Measurements from ENCODE around the gene MAML3. TPM values are rescaled to one million over a fixed set of nuclear protein-coding genes. Genes with fewer than 3 reads are reported as not detected.

MAML3 gene
- polyA plus RNA-seq, 1 donor, result 17.2 TPM

DNA sequence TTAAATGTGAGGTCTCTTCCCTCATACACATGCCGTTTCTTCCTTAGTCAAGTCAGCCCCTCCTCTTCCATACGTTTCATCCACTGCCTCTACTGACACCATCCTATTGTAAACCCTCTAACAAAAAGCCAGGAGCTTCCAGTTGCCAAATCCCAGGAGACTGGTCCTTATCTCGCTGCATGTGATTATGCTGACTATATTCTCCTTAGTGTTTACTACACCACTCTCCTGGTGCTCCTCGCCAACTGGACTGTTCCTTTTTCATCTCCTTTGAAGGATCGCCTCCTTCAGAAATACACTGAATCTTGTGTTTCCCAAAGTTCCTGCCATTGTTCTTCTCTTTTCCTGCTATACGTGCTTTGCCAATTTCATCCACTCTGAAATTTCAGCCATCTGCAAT is 27.7 kb downstream of the MAML3 start:
- DNase-seq, result no peak

DNA sequence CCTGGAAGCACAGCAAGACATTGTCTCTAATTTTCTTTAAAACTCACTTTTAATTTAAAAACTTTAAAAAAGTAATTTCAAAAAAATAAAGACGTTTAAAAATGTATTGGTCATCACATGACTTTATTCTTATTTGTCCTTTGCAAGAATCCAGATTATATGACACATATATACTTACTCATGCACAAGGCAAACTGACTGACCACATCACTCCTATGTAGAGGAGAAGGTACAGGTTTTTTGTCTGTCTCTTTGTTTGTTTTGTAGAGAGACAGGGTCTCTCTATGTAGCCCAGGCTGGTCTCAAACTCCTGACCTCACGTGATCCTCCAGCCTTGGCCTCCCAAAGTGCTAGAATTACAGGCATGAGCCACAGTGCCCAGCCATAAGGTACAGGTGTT is 28.6 kb downstream of the MAML3 start:
- no peak for DNase-seq

DNA sequence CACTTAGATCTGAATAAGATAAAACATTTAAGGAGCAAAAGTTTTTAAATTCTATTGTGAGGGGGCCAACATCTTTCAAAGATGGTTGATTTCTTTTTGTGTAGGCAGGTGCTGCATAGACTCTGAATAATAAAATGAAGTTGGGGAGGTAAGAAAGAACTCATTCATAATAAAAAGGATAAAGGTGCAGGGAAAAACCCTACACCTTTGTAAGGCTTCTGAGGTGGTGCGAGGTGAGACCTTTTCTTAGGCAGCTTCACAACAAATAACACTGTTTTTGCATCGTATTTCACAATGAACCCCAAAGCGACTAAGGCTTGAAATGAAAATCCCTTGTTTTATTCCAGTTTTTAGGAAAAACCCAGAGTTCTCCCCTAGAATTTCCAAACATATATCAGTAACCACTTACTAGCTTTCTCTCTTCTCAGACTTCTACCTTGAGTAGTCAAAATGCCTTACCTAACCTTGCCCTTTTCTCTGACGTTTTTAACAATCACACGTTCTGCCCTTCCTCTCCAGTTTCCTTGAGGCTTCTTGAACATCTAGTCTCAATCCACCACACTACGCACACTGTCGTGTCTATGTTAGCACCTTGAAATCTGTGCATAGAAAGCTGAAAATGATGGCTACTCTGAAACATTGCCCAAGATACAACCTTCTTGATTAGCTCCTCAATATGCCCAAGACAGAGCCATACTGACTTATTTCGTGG is 30.2 kb downstream of the MAML3 start:
- no peak for DNase-seq

GRCh38 chr4:140122891-140123290 is 31.1 kb downstream of the MAML3 start:
- DNase-seq, result no peak

DNA sequence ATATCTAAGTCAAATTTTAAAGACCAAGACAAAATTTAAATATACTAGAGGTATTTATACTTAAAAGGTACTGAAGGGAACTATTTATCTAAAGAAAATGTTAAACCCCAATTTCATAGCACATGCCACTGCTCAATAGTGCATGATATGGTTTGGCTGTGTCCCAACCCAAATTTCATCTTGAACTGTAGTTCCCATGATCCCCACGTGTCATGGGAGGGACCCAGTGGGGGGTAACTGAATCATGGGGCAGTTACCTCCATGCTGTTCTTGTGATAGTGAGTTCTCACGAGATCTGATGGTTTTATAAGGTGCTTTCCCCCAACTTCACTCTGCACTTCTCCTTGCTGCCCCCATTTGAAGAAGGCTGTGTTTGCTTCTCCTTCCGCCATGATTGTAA is 32.3 kb downstream of the MAML3 start:
- no peak for DNase-seq

DNA sequence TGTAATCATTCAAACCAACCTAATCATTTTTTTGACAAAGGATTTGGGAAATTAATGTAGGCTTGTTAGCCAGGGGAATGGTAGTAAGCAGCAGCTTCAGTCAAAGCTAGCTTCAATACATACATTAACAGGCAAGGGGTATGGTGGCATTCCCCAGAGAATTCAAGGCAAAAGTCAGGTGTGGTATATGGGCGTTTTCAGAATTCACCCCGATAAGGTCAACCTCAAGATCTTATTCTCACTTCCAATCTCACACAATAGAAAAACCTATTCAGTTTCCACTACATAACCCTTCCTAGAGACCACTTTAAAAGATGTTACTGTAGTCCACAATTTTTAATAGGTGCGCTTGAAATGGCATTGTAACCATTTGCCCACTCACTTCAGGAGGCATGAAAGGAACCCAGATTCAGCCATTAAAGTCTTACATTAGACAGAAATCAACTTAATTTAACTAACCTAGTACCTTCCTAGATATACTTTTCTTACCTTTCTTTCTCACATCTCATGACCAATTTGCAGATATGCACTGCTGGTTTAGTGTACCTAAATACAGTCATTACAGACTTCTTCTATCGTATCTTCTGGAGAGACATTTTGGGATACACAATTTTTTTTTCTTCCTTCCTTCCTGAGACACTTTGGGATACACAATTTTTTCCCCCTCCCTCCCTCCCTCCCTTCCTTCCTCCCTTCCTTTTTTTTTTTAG is 34.9 kb downstream of the MAML3 start:
- DNase-seq, result no peak

- DNase-seq, result no peak
Observed at GRCh38 chr4:140117947-140118346, 36.0 kb downstream of the MAML3 start.

- no peak for DNase-seq
Observed at GRCh38 chr4:140116442-140117104, 37.4 kb downstream of the MAML3 start.

DNA sequence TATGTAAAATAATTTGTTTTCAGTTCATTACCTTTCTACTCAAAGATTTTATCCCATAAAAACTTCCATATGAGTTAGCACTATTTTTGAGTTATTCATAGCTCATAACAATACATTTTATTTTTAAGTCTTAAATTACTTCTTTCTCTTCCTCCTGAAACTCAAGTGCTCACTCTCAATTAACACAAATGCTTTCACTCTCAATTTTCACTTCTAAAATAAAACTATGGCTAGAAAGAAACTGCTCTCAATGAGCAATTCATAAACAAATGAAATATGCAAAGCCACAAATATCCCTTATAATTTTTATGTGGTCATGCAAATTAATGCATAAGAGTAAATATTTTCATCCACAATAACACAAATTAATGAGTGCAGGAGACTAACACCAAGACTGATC is 38.8 kb downstream of the MAML3 start:
- DNase-seq, result no peak

DNA sequence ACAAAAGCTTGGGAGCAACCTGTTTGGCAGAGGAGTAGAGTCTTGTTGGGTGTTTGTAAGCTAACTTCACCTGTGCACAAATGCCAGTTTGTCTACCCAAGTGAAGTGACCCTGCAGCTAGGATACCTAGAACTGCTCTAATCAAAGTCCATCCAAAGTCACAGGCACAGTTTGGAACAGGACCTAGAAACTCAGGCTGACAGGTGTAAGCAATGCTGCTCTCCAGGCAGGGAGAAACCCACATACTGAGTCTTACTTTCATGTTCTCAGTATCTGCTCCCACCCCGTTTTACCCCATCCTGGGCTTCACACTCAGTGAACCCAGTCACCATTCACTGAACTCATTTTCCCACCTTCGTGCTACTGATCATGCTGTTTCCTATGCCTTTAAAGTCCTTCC is 40.3 kb downstream of the MAML3 start:
- DNase-seq, result no peak

- DNase-seq, result no peak
Observed at GRCh38 chr4:140112576-140112975, 41.4 kb downstream of the MAML3 start.

DNA sequence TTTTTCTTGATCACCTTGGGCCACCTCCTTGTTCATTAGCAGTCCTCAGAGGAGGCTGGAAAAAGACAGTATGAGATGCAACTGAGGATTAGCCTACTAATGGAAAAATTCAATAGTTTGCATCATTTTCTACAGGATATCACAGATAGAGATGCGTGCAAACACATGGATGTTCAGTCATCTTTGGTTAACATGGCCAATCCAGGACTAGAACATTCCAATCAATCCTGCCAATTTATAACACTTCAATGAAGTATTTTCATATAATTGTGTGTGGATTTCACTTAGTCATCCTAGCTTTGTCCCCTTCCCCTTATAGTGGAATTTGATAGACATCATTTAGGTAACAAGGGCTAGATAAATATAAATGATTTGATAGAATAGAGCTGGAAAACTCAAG is 42.7 kb downstream of the MAML3 start:
- no peak for DNase-seq

- DNase-seq, result no peak
Observed at GRCh38 chr4:140110542-140111215, 43.3 kb downstream of the MAML3 start.

- no peak for DNase-seq
Observed at GRCh38 chr4:140109737-140110136, 44.2 kb downstream of the MAML3 start.

GRCh38 chr4:140109292-140109691 is 44.7 kb downstream of the MAML3 start:
- DNase-seq, result no peak

DNA sequence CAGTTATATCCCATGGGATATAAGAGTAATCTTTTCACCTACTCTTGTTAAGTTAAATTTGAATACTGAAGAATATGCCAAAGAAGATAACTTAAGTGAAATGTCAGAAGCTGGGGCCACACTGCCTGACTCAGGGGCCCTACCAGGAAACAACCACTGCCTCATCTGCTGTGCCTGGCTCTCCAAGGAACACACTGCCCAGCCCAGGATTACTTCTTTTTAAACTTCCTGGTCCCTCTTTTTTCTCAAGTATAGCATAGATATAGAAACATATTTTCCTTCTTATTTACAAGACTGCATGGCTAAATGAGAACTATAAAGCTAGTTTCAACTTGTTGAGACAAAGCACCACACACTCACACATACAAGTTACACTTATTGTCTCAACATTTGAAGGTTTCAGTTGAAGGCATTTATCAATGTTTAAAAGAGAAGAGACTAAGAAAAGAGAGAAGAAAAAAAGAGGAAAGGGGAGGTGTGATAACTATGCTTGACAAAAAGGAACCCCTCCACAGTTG is 45.2 kb downstream of the MAML3 start:
- DNase-seq, result no peak

DNA sequence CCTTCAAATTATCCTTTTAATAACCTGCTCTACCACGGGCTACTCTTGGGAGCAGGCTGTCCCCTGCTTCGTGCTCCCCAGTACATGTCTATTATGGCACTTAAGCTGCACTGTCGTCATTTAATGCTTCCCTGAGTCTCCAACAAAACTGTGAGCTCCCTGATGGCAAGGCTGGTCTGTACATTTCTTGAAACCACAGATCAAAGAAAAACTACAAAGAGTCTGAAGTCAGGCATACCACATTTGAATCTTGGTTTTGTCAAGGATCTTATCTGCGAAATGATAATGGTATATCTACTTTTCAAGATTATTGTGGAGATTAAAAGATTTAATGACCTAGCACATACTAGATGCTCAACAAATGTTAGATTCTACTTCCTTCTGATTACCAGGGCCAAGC is 45.7 kb downstream of the MAML3 start:
- no peak for DNase-seq

DNA sequence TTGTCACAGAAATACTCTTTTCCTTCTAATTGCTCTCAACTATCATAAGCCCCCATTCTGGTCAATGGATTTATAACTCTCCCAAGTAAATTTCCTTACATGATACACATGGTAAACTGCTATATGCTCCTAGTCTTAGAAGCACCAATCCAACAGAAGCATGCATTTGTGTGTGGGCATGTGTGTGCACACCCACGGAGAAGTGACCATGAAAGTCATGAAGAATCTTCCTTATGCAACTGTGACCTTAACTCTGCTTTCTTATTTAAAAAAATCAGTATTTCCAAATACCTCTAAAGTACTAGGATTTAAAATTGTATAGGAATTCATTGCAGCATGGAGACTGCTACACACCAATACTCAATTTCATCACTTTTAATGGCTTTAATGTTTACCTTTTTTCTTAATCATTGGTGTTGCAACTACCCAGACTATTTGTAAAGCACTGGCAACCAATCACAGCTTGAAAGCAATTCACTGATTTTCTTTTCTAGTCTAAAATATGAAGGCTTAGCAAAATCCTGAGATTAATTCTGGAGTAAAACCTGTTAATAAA is 47.6 kb downstream of the MAML3 start:
- DNase-seq, result no peak

- no peak for DNase-seq
Observed at GRCh38 chr4:140105436-140105835, 48.5 kb downstream of the MAML3 start.

GRCh38 chr4:140103676-140104075 is 50.3 kb downstream of the MAML3 start:
- no peak for DNase-seq

- DNase-seq, result no peak
Observed at GRCh38 chr4:140102421-140102820, 51.6 kb downstream of the MAML3 start.

GRCh38 chr4:140100771-140101170 is 53.2 kb downstream of the MAML3 start:
- no peak for DNase-seq

Measured in left kidney (tissue), 2 donors.